ENCODE measurements around the gene AQP1.

- TF ChIP-seq CTCF (IDR thresholded peaks at IDR 0.05), result no peak
- no peak for TF ChIP-seq POLR2A (IDR thresholded peaks at IDR 0.05)
- TF ChIP-seq EP300 (IDR thresholded peaks at IDR 0.05), result no peak
Measured at GRCh38 chr7:30927559-30927958, 15.9 kb downstream of the AQP1 start.
